HS-5 (cell line): ENCODE measurements around the gene SHISA7.

Experiments used
- DNase-seq: peaks from one replicate; pipeline ENCODE4 v3.0.0-alpha.2; 2012; ENCODE audit warnings: low read depth

The SHISA7 gene

DNA sequence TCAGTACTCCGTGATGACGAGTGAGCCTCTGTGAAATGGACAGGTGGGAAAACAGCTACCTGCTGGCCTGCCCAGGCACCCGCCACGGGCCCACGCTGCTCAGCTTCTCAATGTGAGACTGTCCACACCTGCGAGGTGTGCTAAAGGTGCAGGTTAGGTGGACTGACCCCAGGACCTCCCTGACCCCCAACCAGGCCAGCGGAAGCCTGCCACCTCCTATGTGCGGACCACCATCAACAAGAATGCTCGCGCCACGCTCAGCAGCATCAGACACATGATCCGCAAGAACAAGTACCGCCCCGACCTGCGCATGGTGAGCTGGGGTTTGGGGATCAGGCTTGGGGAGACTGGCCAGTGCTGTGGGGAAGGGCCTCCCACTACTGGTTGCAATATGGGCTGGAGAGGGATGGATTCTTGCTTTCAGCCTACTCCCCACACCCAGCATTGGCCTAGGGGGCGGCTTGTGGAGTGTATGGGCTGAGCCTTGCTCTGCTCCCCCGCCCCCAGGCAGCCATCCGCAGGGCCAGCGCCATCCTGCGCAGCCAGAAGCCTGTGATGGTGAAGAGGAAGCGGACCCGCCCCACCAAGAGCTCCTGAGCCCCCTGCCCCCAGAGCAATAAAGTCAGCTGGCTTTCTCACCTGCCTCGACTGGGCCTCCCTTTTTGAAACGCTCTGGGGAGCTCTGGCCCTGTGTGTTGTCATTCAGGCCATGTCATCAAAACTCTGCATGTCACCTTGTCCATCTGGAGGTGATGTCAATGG is 55.2 kb downstream of the SHISA7 start:
- no peak for DNase-seq

DNA sequence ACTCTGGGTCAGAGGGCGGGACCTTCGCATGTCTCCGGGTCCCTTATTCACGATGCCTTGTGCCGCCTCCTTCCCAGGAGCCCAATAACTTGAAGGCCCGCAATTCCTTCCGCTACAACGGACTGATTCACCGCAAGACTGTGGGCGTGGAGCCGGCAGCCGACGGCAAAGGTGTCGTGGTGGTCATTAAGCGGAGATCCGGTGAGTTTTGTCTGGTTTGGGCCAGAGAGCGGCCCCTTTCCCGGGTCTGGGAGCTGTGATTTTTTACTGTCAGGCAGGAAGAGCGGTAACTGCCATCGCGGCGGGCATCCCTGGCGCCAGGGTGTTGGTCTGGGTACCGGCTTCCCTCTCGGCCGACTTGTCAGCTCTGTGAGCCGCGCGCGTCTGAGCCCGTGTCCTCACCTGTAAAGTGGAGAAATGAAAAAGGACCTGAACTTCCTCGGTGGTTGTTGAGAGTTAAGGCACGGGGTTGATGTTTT is 56.6 kb downstream of the SHISA7 start:
- no peak for DNase-seq

DNA sequence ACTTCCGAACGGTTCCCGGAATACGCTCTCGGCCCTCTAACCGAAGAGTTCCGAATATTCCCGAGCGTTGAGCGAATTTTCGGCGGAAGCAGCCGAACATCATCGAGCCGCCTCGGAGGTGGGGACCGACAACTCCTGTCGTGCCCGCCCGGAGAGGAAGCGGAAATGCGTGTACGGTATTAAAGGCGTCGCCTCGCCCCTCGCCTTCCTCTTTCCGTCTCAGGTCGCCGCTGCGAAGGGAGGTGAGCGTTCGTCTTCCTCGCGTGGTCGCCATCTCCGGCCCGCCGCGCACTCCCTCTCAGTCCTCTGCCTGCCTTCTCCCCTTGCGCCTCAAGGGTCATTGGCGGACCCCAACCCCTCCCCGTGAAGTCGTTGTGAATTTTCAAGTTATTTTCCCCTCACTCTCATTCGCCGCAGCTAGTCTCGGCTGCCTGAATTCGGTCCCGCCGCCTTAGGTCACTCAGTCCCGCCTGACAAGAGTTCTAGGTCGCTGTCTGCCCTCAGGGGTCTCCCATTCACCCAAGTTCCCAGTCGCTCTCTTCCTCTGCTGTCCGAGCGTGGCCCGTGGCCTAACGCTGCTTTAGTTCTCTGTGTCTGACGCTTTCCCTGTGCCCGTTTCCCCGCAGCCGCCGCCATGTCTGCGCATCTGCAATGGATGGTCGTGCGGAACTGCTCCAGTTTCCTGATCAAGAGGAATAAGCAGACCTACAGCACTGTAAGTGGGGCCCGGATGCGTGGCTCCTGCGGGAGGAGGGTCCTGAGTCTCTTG is 57.2 kb downstream of the SHISA7 start, which contains the start of gene RPL28:
Gene RPL28, plus strand, starts transcription at position 209 of the 769 bp plus-strand sequence. Its CDS starts 426 bp downstream, at position 635.
- DNase-seq, result peak; percentile 96

DNA sequence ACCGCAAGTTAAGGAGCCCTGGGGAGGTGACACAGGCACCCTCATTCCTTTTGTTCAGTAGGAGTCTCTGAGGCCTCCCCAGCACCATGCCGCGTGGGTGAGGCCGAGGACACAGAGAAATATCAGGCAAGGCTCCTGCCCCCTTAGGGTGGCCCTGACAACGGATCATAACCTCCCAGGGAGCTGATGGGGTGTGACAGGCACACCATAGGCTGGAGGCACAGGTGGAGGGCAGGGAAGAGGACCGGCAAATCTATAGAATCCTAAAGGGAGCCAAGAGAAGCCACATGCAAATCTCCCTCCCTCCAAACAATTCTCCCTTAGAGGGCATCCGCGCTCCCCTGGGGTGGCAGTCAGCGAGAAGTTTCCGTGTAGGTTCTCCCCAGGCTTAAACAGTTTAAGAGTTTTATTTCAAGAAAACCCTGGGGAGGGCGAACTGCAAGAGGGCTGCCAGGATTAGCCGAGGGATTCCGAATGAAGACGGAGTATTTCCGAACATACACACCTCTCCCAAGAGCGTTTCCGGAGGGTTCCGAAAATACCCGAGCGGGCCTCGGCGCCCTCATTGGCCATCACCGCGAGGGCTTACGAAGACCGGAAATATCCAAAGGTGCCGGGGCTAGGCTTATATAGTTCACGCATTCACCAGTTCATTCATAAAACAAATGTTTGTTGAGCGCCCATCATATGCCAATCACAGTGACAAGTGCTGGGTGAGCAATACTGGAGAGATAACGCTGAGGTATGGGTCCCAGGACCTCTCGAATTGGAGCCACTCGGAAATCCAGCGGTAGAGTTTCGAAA is 58.0 kb downstream of the SHISA7 start:
- DNase-seq, result peak; percentile 94

DNA sequence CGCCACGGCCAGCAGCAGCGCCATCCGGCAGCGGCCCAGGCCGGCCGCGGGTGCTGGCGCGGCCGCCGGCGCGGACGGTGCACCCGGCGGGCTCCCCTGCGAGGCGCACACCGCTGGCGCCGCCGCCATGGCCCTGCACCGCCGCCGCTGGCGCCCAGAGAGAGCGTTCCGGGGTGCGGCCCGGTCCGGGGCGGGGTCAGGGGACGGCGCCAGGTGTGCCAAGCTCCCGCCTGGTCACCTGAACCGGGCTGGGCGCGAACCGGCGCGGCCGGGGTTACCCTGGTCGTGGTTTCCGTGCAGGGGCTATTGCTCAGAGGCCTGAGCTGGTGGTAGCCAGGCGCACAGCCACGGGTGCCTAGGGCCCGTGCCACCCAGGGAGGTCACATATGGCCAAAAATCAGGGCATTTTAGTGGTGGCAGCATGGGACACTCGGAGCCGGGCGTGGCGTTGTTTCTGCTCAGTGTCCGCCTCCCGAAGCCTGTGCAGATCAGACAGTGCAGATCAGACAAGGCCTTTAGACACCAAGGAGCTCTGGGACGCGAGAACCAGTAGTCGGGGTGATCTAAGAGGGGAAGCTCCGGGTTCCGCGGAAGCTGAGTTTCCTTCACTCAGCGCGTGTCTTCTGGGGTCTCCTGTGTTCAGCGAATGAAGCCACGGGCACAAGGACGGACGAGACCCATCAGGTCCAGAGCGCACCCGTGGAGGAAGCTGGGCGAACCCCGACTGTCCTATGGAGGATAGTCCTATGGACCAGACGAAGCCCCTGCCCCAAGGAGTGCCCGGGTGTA is 58.8 kb downstream of the SHISA7 start, which contains the start of gene TMEM238:
Gene TMEM238, minus strand, starts transcription at position 162 of the 789 bp plus-strand sequence. Its CDS starts 33 bp downstream, at position 129.
- DNase-seq, result no peak

DNA sequence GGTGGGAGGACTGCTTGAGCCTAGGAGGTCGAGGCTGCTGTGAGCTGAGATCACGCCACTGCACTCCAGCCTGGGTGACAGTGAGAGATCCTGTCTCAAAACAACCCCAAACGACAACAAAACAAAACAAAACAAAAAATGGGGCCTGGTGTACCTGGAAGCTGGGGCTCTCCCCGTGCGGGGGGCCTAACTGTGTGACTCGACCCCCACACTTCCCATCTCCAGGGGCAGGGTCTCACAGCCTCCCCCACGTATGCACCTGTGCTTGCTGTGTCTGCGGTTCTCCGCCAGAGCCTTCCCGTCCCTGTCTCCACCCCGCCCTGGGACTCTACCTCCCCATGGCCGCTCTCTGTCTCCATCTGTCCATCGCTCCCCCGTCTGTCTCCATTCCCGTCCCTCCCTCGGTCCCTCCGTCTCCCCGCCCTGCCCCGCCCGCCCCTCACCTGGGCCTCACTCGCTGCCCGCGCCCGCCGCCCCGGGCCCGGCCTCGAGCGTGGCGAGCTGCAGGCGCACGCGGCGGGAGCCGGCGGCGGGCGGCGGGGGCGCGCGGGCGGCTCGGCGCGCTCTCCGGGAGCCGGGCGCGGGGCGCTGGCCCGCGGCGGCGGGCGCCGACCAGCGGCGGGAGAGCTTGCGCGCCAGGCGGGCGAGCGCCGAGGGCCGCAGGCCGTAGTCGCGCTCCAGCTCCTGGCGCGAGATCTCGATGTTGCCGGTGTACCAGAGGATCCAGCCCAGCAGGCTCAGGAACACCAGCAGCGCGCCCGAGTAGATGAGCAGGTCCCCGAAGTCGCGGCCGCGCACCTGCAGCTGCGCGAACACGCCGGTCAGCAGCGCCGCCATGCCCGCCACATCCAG is 59.6 kb downstream of the SHISA7 start:
- DNase-seq, result no peak

DNA sequence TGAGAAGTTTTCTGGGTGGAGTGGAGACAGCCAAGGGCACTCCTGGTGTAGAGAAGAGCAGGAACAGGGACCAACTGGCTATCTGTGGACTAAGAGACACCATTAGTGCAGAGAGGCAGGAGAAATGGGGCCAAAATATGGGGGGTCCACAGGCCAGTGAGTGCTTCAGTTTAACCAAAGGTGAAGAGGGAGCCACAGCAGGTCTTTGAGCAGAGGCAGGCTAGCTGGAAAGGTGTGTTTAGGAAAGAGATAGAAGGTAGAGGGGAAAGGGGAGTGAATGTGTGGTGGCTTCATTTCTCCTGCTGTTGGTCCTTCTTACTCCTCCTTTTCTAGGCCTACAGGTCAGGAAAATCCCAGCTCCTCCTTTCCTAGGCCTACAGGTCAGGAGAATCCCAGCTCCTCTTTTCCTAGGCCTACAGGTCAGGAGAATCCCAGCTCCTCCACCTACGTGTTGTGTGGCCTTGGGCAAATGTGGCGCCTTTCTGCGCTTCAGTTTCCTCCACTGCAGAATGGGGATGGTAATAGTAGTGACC is 60.5 kb downstream of the SHISA7 start:
- DNase-seq, result no peak

DNA sequence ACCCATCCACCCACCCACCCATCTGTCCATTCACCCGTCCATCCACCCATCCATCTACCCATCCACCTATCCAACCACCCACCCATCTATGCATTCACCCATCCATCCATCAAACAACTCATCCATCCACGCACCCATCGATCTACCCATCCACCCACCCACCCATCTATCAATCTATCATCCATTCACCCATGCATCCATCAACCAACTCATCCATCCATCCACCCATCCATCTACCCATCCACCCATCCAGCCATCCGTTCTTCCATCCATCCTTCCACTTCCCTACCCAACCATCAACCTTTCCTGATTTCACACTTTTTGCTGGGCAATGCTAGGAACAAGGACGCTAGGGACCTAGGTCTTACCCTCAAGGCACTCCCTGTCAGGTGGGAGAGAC is 61.1 kb downstream of the SHISA7 start:
- DNase-seq, result no peak

DNA sequence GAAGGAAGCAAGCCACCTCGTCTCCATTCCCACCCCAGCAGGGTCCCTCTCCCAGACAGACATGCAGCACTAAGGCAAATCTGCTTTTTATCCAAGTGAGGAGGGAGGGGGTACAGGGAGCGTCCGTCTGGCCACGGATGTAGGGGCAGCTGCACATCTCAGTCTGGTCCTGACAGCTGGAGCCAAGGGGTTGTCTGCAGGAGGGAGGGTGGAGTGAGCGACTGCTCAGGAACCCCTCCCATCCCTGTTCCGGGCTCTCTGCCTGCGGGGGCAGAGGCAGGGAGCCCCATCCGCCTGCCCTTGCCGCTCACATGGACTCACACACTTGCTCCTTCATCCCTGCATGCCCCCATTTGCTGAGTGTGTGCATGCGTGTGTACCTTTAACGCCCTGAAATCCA is 63.9 kb downstream of the SHISA7 start:
- DNase-seq, result no peak
